Karpas-422 (cell line): ENCODE measurements around the gene SMG6. TPM values are rescaled to one million over a fixed set of nuclear protein-coding genes. Genes with fewer than 3 reads are reported as not detected.
A peak's percentile ranks its signal among the peaks of the same experiment; 100 is the strongest.

Source experiments
- DNase-seq: peaks from one replicate; pipeline ENCODE4 v3.0.0-alpha.2; 2015
- H2AFZ ChIP-seq: fragments of 200-600 bp; sonication (generic); 2 replicates; pipeline ENCODE4 v1.6.1; 2014; ENCODE audit warnings: antibody characterized with exemption, low read length, mixed read lengths
- H3K27ac ChIP-seq: fragments of 200-600 bp; sonication (generic); 2 replicates; pipeline ENCODE4 v1.5.1; 2014; ENCODE audit warnings: mild to moderate bottlenecking, low read length, moderate library complexity
- H3K27me3 ChIP-seq: fragments of 200-600 bp; sonication (generic); 2 replicates; pipeline ENCODE4 v1.6.1; 2014; ENCODE audit warnings: low read length, mixed read lengths
- H3K36me3 ChIP-seq: fragments of 200-600 bp; sonication (generic); 2 replicates; pipeline ENCODE4 v1.6.1; 2014; ENCODE audit warnings: low read length, mixed read lengths; ENCODE audit not compliant: insufficient read depth
- H3K4me1 ChIP-seq: fragments of 200-600 bp; sonication (generic); 2 replicates; pipeline ENCODE4 v1.6.1; 2014; ENCODE audit warnings: mild to moderate bottlenecking, low read length, mixed read lengths
- H3K4me2 ChIP-seq: fragments of 200-600 bp; sonication (generic); 2 replicates; pipeline ENCODE4 v1.6.1; 2014; ENCODE audit warnings: low read length, low read depth, mild to moderate bottlenecking; ENCODE audit not compliant: poor library complexity, severe bottlenecking
- H3K4me3 ChIP-seq: fragments of 200-600 bp; sonication (generic); 2 replicates; pipeline ENCODE4 v1.5.1; 2014; ENCODE audit warnings: mild to moderate bottlenecking, antibody characterized with exemption, low read length, mixed read lengths
- H3K79me2 ChIP-seq: fragments of 200-600 bp; sonication (generic); 2 replicates; pipeline ENCODE4 v1.6.1; 2014; ENCODE audit warnings: mild to moderate bottlenecking, low read length, mixed read lengths
- H3K9ac ChIP-seq: fragments of 200-600 bp; sonication (generic); 2 replicates; pipeline ENCODE4 v1.6.0; 2014; ENCODE audit warnings: low read length
- H3K9me2 ChIP-seq: fragments of 200-600 bp; sonication (generic), shearing (Covaris generic); replicated peaks from 2 replicates; pipeline ENCODE4 v1.6.0; 2014; ENCODE audit warnings: mild to moderate bottlenecking, low read length, moderate library complexity; ENCODE audit not compliant: insufficient read depth
- H3K9me3 ChIP-seq: fragments of 300-700, 200-600 bp; sonication (generic); 2 replicates; pipeline ENCODE4 v1.6.1; 2014; ENCODE audit warnings: low read length, mixed read lengths
- H4K20me1 ChIP-seq: fragments of 200-600 bp; sonication (generic); 2 replicates; pipeline ENCODE4 v1.6.1; 2014; ENCODE audit warnings: mild to moderate bottlenecking, antibody characterized with exemption, low read length, low read depth; ENCODE audit not compliant: insufficient read depth
- total RNA-seq: library from RNA; depleted of rRNA; stranded (reverse); fragments of >200 nt; shearing (Covaris generic); gene quantifications from 2 replicates; pipeline ENCODE4 v1.2.3, GENCODE V29; 2014; ENCODE audit warnings: low replicate concordance

SMG6 gene
- total RNA-seq, 1 experiment from 2014 or later, result 10.2 TPM

GRCh38 chr17:2051061-2051932 lies 252.3 kb downstream of the SMG6 start:
- H2AFZ ChIP-seq, result no peak overlapping the region
- H3K9ac ChIP-seq, result peak overlapping the region; percentile 27; the same call in 1 of the 2 replicates

DNA sequence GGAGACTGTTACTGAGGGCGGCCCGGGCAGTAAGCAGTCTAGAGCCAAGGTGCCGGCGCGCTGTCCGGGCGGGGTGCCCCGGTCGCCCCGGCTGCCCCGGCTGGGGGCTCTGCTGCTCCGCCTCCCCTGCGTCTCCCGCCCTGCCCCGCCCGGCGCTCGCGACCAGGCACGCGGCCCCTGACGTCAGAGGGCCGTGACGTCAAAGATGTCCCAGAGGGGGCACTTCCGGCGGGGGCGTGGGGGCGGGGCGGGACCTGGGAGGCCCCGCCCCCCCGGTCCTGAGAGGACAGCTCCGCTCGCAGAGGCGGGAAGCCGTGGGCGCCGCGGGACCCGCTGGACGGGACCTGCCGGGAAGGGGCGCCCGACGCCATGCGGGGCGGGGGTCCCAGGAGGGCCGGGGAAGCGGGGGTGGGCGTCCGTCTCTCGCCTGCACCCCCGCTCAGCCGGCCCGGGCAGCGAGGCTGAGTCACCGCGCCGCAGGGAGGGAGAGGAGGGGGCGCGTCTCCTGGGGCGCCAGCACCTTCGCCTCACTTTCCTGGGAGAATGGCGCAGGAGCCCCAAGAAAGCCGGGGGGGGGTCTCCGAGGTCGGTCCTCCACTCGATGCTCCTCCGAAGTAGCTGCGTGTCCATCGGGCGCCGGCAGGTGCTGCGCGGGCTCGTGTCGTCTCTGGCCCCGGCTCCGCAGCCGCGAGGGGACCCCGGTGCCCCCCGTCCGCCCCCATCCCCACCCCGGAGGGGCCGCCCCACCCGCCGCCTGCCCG lies 253.1 kb downstream of the SMG6 start:
- Histone ChIP-seq H3K4me2 (peak overlapping the region; percentile 67), H3K4me3 (peak overlapping the region; percentile 59; the same call in 1 of the 2 replicates), H4K20me1 (peaks cover 5% of the 10 kb centered on the region; the same call in 1 of the 2 replicates), H3K9me3 (no peaks in the 10 kb centered on the region), H3K79me2 (no peaks in the 10 kb centered on the region), H3K27me3 (no peaks in the 10 kb centered on the region), H3K4me1 (peaks cover 47% of the 10 kb centered on the region), H3K27ac (no peak overlapping the region), H2AFZ (no peak overlapping the region), H3K9ac (peak overlapping the region; percentile 27; the same call in 1 of the 2 replicates), H3K9me2 (no peaks in the 10 kb centered on the region), H3K36me3 (no peaks in the 10 kb centered on the region)
- DNase-seq, result peak; percentile 90

More at GRCh38 chr17:2051061-2051932, 252.3 kb downstream of the SMG6 start:
- DNase-seq, result no peak
- Histone ChIP-seq H3K4me2 (peak overlapping the region; percentile 67), H3K27ac (no peak overlapping the region), H3K9me3 (no peaks in the 10 kb centered on the region), H3K79me2 (no peaks in the 10 kb centered on the region), H3K27me3 (no peaks in the 10 kb centered on the region), H4K20me1 (peaks cover 6% of the 10 kb centered on the region; the same call in 1 of the 2 replicates), H3K4me1 (peaks cover 51% of the 10 kb centered on the region), H3K9me2 (no peaks in the 10 kb centered on the region), H3K4me3 (peak overlapping the region; percentile 59; the same call in 1 of the 2 replicates), H3K36me3 (no peaks in the 10 kb centered on the region)

DNA sequence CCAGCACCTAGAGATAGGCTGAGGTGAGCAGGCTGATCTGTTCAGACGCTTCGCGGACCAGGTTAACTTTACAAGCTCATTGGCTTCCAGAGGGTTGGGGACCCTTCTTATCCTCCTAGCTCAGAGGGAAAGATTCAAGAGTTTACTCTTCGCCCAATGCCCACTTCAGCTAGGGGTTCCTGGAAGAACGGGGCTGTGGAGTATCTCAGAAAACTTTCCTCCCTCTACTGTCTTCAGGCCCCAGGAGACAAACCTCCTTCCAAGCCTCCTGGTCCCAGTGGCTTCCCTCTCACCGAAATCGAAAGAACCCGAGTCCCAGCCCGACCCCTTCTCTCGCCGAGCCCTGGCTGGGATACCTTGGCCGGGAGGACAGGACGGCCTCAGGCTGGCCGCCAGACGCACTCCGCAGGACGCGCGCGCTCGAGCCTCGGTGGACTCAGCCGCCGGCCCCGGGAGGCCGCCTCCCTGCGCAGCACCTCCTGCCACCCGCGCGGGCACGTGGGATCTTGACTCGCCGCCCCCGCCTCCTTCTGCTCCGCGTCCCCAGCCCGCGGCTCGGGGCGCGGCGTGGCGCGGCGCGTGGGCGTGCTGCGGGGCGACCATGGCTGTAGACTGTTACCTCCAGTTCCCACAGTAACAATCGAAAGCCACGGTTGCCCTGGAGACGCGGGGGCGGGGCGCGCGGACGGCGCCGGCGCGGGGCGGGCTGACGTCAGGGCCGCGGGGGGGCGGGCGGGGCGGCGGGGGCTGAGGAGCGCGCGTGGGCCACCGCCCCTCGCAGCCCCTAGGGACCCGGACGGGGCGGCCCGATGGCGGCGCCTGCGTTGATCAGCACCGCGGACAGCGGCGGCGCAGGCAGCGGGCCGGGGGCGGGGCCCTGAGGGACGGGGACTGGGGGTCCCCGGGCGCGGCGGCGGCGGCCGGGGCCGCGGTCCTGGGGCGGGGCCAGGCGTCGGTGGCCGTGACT lies 254.0 kb downstream of the SMG6 start:
- peak; percentile 96 for DNase-seq
- Histone ChIP-seq H3K9me2 (no peaks in the 10 kb centered on the region), H3K4me1 (peaks cover 39% of the 10 kb centered on the region), H3K36me3 (no peaks in the 10 kb centered on the region), H3K4me2 (peak overlapping the region; percentile 99), H3K4me3 (peak overlapping the region; percentile 87), H3K9me3 (no peaks in the 10 kb centered on the region), H3K9ac (peak overlapping the region; percentile 70), H2AFZ (peak overlapping the region; percentile 93), H4K20me1 (peaks cover 5% of the 10 kb centered on the region; the same call in 1 of the 2 replicates), H3K27me3 (no peaks in the 10 kb centered on the region), H3K27ac (no peak overlapping the region), H3K79me2 (no peaks in the 10 kb centered on the region)

GRCh38 chr17:2048805-2049204 lies 254.8 kb downstream of the SMG6 start:
- Histone ChIP-seq H3K4me1 (peaks cover 31% of the 10 kb centered on the region), H2AFZ (no peak overlapping the region), H3K4me2 (peak overlapping the region; percentile 99), H3K9ac (peak overlapping the region; percentile 70), H3K79me2 (no peaks in the 10 kb centered on the region), H3K9me2 (no peaks in the 10 kb centered on the region), H3K27ac (no peak overlapping the region), H3K36me3 (no peaks in the 10 kb centered on the region), H4K20me1 (peaks cover 5% of the 10 kb centered on the region; the same call in 1 of the 2 replicates), H3K27me3 (no peaks in the 10 kb centered on the region), H3K9me3 (no peaks in the 10 kb centered on the region), H3K4me3 (peak overlapping the region; percentile 87; the same call in 1 of the 2 replicates)
- no peak for DNase-seq

- H3K9ac ChIP-seq, result no peak overlapping the region
- H3K4me3 ChIP-seq, result no peak overlapping the region
- H3K27me3 ChIP-seq, result no peaks in the 10 kb centered on the region
- H3K79me2 ChIP-seq, result peaks cover 5% of the 10 kb centered on the region; the same call in 1 of the 2 replicates
- no peaks in the 10 kb centered on the region for H3K9me3 ChIP-seq
- DNase-seq, result no peak
- H3K9me2 ChIP-seq, result no peaks in the 10 kb centered on the region
- H3K4me1 ChIP-seq, result peaks cover 30% of the 10 kb centered on the region
- H2AFZ ChIP-seq, result no peak overlapping the region
- H3K27ac ChIP-seq, result no peak overlapping the region
- H3K4me2 ChIP-seq, result no peak overlapping the region
- H3K36me3 ChIP-seq, result peaks cover 11% of the 10 kb centered on the region
- H4K20me1 ChIP-seq, result peaks cover 5% of the 10 kb centered on the region; the same call in 1 of the 2 replicates
These were observed 256.0 kb downstream of the SMG6 start for GRCh38 chr17:2047590-2047989.

- DNase-seq, result no peak
- H3K79me2 ChIP-seq, result peaks cover 10% of the 10 kb centered on the region; the same call in 1 of the 2 replicates
- H4K20me1 ChIP-seq, result no peaks in the 10 kb centered on the region
- H3K9me2 ChIP-seq, result no peaks in the 10 kb centered on the region
- no peak overlapping the region for H3K9ac ChIP-seq
- H2AFZ ChIP-seq, result no peak overlapping the region
- peaks cover 26% of the 10 kb centered on the region for H3K4me1 ChIP-seq
- peaks cover 15% of the 10 kb centered on the region for H3K36me3 ChIP-seq
- H3K4me2 ChIP-seq, result no peak overlapping the region
- H3K9me3 ChIP-seq, result no peaks in the 10 kb centered on the region
- H3K4me3 ChIP-seq, result no peak overlapping the region
- H3K27ac ChIP-seq, result no peak overlapping the region
- H3K27me3 ChIP-seq, result no peaks in the 10 kb centered on the region
These were observed 259.2 kb downstream of the SMG6 start for GRCh38 chr17:2044263-2044894.

GRCh38 chr17:2043785-2044184 lies 259.8 kb downstream of the SMG6 start:
- H3K4me1 ChIP-seq, result peaks cover 23% of the 10 kb centered on the region
- H3K27ac ChIP-seq, result no peak overlapping the region
- H3K4me3 ChIP-seq, result no peak overlapping the region
- no peaks in the 10 kb centered on the region for H4K20me1 ChIP-seq
- peaks cover 15% of the 10 kb centered on the region for H3K36me3 ChIP-seq
- H3K4me2 ChIP-seq, result no peak overlapping the region
- no peaks in the 10 kb centered on the region for H3K27me3 ChIP-seq
- no peak overlapping the region for H2AFZ ChIP-seq
- no peak overlapping the region for H3K9ac ChIP-seq
- H3K9me3 ChIP-seq, result no peaks in the 10 kb centered on the region
- no peaks in the 10 kb centered on the region for H3K9me2 ChIP-seq
- no peak for DNase-seq
- H3K79me2 ChIP-seq, result peaks cover 10% of the 10 kb centered on the region; the same call in 1 of the 2 replicates
